GM18505 (cell line): Measurements from ENCODE around the gene SLCO4A1.

Experiments
- ATAC-seq: cut with Tn5 transposase; IDR thresholded peaks from one replicate; pipeline ENCODE4 v1.9.1; 2021; ENCODE audit not compliant: unreplicated experiment
- POLR2A ChIP-seq: IDR thresholded peaks from 4 replicates; pipeline ENCODE4 v1.6.1; 2011; ENCODE audit warnings: borderline replicate concordance; ENCODE audit not compliant: insufficient read depth, insufficient read length; ENCODE audit errors: extremely low read depth

Gene SLCO4A1

DNA sequence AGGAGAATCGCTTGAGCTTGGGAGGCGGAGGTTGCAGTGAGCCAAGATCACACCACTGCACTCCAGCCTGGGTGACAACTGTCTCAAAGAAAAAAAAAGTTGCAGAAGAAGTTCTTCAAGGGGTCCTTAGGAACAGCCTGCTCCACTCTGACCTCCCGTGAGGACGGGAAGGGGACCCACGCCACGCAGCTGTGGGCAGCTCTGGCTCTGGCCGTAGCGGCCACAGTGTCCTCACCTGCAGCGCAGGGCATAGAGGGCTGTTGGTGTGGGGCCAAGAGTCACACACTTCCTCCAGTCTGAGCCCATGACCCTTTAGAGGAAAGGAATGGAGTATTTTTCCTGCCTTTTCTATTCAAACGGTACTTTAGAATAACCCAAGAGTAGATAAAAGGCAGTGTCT, 71.7 kb downstream of the SLCO4A1 start:
- ATAC-seq: no peak
- TF ChIP-seq POLR2A: no peak

DNA sequence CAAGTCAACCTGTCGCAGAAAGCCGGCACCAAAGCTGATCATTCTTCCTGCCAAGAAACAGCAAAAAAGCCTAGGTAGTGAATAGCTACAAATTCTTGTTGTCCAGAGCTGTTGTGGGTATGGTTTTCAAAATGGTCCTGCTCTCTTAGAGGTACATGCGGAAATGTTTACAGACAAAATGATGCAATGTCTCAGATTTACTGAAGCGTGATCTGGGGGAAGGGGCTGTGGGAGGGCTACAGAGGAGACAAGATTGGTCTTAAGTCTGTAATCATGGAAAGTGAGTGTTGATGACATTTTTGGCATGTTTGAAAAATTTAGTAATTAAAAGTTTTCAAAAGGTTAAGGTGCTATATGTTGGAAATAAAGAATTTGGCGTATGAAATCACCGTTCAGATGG, 72.5 kb downstream of the SLCO4A1 start:
- no peak for TF ChIP-seq POLR2A
- no peak for ATAC-seq

- TF ChIP-seq POLR2A: no peak
- no peak for ATAC-seq
Measured at GRCh38 chr20:62715201-62715600, 72.9 kb downstream of the SLCO4A1 start.

DNA sequence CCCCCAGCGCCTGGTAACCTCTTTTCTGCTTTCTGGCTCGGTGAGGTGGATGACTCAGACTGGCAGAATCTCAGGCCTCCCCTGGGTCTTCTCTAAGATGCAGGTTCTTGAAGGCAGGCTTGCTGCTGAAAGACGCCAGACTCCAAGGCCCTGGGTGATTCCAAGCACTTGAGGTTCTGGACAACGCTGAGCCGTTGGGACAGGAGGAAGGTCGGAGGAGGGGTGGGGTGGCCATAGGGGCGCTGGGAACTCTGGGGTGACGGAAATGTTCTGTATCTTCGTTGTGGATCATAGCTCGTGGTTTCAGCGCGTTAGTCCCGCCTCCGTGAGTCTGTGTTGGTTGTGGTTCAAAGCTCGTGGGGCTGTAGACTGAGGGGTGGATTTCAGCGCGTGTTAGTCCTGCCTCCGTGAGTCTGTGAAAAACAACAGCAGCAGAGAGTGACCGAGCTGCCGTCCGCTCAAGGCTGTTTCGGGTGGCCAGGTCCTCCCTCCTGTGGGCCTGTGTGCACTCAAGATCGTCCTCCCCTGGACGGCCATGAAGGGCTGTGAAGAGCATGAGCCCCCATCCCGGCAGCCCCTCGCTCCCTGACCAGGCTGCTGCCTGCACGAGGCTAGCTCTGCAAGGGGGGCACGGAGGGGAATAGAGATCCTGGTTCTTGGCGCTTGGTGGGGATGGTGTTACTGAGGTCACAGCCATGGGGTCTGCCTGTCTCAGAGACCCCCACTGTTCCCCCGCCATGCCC, 74.1 kb downstream of the SLCO4A1 start:
- TF ChIP-seq POLR2A: no peak

DNA sequence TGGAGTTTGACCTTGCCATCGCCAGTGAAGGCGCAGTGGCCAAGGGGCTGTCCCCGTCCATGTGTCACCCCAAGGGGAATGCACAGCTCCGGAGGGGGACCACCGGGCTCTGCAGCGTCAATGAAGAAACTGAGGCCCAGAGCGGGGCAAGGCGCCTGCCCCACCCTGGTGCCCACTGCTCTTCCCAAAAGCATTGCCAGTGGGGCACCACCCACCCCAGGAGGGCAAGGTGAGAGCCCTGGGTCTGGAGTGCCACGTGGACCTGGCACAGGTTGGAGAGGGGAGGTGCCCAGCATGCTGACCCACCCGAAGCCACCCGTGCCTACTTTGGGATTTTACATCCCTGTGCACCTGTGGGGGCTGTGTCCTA, 74.6 kb downstream of the SLCO4A1 start:
- no peak for TF ChIP-seq POLR2A
- no peak for ATAC-seq

More for the DNA sequence above, 74.1 kb downstream of the SLCO4A1 start:
- no peak for ATAC-seq

- no peak for ATAC-seq
- no peak for TF ChIP-seq POLR2A
Measured at GRCh38 chr20:62717933-62718332, 75.6 kb downstream of the SLCO4A1 start.

- TF ChIP-seq POLR2A: no peak
- no peak for ATAC-seq
Measured at GRCh38 chr20:62718546-62718945, 76.2 kb downstream of the SLCO4A1 start.

DNA sequence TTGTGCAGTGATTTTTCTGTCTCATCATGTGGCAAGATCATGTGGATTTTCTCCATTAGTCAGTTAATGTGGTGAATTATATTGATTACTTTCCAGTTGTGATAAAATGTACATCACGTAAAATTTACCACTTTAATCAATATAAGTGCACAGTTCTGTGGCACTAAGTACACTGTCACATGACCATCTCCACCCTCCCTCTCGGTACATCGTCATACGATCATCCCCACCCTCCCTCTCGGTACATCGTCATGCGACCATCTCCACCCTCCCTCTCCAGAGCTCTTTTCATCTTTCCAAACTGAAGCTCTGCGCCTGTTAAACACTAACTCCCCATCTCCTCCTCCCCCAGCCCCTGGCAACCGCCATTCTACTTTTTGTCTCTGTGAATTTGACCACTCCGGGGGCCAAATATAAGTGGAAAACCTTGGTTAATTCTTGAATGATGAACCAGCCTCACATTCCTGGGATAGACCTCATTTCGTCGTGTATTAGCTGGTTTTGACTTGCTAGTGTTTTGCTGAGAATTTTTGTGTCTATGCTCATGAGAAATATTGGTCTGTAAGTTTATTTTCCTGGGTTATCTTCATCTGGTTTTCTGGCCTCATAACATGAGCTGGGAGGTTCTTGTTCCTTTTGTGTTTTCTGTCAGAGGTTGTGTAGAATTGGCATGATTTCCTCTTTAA, 77.1 kb downstream of the SLCO4A1 start:
- no peak for TF ChIP-seq POLR2A
- no peak for ATAC-seq
